KMS-11 (cell line): ENCODE measurements around the gene STX16.

Source experiments
- H2AFZ ChIP-seq: fragments of 200-600 bp; sonication (generic); 2 replicates; pipeline ENCODE4 v1.6.1; 2016; ENCODE audit warnings: antibody characterized with exemption, mixed run types, low read depth
- H3K27ac ChIP-seq: fragments of 200-600 bp; sonication (generic); 2 replicates; pipeline ENCODE4 v1.6.1; 2016; ENCODE audit warnings: mild to moderate bottlenecking, mixed run types
- H3K27me3 ChIP-seq: fragments of 200-600 bp; sonication (generic); 2 replicates; pipeline ENCODE4 v1.6.1; 2017; ENCODE audit warnings: mild to moderate bottlenecking, low read depth, mixed run types, moderate library complexity; ENCODE audit not compliant: insufficient read depth
- H3K36me3 ChIP-seq: fragments of 200-600 bp; sonication (generic); 2 replicates; pipeline ENCODE4 v1.6.1; 2017; ENCODE audit warnings: mild to moderate bottlenecking, mixed run types; ENCODE audit not compliant: insufficient read depth
- H3K4me1 ChIP-seq: fragments of 200-600 bp; sonication (generic); 2 replicates; pipeline ENCODE4 v1.6.1; 2016; ENCODE audit warnings: mild to moderate bottlenecking, low read depth, mixed run types; ENCODE audit not compliant: poor library complexity, severe bottlenecking
- H3K4me2 ChIP-seq: fragments of 200-600 bp; sonication (generic); 2 replicates; pipeline ENCODE4 v1.7.0; 2016; ENCODE audit warnings: mild to moderate bottlenecking, mixed run types
- H3K4me3 ChIP-seq: fragments of 200-600 bp; sonication (generic); IDR thresholded peaks from 2 replicates; pipeline ENCODE4 v1.6.1; 2017; ENCODE audit warnings: low read depth, low read length, mixed read lengths; ENCODE audit not compliant: insufficient read depth
- H3K79me2 ChIP-seq: fragments of 200-600 bp; sonication (generic); 2 replicates; pipeline ENCODE4 v1.6.1; 2016; ENCODE audit warnings: low read depth, mixed run types; ENCODE audit not compliant: insufficient read depth
- H3K9ac ChIP-seq: fragments of 200-600 bp; sonication (generic); 2 replicates; pipeline ENCODE4 v1.6.1; 2016; ENCODE audit warnings: mild to moderate bottlenecking, mixed run types
- H4K20me1 ChIP-seq: fragments of 200-600 bp; sonication (generic); 2 replicates; pipeline ENCODE4 v1.6.1; 2016; ENCODE audit warnings: mild to moderate bottlenecking, mixed run types; ENCODE audit not compliant: insufficient read depth
- TF ChIP-seq, protein P1 (sequence below): fragments of 200-600 bp; sonication (generic); conservative IDR thresholded peaks from 2 replicates; pipeline ENCODE4 v1.6.1; 2017; ENCODE audit warnings: low read depth, mild to moderate bottlenecking, antibody characterized with exemption, low read length, moderate library complexity, mixed read lengths

STX16 gene

DNA sequence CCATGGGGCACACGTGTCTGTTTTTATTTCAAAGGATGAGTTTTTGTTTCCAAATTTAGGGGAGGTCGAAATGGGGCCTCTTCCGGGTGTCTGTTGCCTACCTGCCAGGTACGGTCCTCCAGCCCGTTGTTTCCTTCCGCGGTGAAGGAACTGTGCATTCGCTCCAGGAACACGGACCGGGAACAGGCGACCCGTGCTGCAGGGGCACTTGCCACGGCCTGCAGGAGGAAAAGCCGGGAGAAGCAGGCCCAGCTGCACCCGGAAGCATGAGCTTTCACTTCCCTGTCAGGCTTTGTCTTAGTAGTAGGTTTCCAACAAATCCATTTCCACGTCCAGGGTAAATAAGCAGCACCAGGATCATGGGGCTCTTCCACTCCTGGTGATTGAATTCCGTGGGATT is 24.6 kb downstream of the STX16 start:
- Histone ChIP-seq H3K27me3 (no peaks in the 10 kb centered on the region), H3K36me3 (no peaks in the 10 kb centered on the region; the same call in 1 of the 2 replicates), H3K79me2 (no peaks in the 10 kb centered on the region; the same call in 1 of the 2 replicates), H2AFZ (no peak overlapping the region), H3K4me3 (no peak overlapping the region), H3K27ac (no peak overlapping the region), H4K20me1 (no peaks in the 10 kb centered on the region), H3K4me1 (peaks cover 2% of the 10 kb centered on the region), H3K4me2 (no peak overlapping the region), H3K9ac (no peak overlapping the region)
- TF ChIP-seq, protein P1, sequence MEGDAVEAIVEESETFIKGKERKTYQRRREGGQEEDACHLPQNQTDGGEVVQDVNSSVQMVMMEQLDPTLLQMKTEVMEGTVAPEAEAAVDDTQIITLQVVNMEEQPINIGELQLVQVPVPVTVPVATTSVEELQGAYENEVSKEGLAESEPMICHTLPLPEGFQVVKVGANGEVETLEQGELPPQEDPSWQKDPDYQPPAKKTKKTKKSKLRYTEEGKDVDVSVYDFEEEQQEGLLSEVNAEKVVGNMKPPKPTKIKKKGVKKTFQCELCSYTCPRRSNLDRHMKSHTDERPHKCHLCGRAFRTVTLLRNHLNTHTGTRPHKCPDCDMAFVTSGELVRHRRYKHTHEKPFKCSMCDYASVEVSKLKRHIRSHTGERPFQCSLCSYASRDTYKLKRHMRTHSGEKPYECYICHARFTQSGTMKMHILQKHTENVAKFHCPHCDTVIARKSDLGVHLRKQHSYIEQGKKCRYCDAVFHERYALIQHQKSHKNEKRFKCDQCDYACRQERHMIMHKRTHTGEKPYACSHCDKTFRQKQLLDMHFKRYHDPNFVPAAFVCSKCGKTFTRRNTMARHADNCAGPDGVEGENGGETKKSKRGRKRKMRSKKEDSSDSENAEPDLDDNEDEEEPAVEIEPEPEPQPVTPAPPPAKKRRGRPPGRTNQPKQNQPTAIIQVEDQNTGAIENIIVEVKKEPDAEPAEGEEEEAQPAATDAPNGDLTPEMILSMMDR: no peak

DNA sequence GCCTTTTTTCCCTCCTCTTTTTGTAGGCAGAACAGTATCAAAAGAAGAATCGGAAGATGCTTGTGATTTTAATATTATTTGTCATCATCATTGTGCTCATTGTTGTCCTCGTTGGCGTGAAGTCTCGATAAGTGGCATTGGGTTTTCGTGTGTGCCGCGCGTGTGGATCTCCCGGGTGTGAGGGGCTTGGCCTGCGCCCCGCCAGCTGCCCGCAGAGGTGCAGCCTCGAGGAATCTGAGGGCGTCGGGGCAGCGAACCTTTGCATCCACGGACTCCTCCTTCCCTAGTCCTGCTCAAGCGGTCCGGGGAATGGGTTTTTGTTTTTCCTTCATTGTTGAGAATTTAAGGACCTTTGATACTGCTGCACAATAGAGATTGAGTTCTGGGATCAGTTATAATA is 25.1 kb downstream of the STX16 start:
- H3K4me1 ChIP-seq: no peaks in the 10 kb centered on the region
- no peaks in the 10 kb centered on the region for H3K79me2 ChIP-seq
- no peak overlapping the region for H2AFZ ChIP-seq
- no peaks in the 10 kb centered on the region; the same call in 1 of the 2 replicates for H3K36me3 ChIP-seq
- H3K27ac ChIP-seq: no peak overlapping the region
- no peaks in the 10 kb centered on the region for H4K20me1 ChIP-seq
- H3K4me3 ChIP-seq: no peak overlapping the region
- TF ChIP-seq, protein P1: no peak
- H3K9ac ChIP-seq: no peak overlapping the region
- H3K27me3 ChIP-seq: no peaks in the 10 kb centered on the region
- no peak overlapping the region for H3K4me2 ChIP-seq

DNA sequence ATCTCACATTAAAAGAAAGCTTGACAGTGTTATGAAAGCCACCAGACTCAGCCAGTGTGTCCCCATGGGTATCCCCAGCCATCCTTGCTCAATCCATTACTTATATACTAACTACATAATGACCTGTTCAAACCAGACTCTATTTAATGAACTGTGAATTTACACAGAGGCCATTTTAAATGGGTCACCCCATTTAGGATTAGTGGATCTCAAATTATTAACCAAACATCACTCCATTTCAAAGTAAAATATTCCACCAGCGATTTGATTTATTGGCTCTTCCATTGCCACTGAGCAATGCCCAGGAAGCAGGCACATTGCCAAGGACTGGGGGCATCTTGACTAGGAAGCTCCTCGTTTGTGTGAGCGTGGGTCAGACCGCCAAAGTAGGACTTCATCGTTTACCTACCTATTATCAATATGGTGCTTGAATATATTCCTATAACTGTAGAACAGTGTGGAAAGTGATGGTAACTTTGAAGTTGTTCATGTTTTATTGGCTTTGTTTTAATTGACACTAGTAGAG is 26.1 kb downstream of the STX16 start:
- TF ChIP-seq, protein P1: no peak
- Histone ChIP-seq H3K9ac (no peak overlapping the region), H3K4me3 (no peak overlapping the region), H3K79me2 (no peaks in the 10 kb centered on the region), H3K4me2 (no peak overlapping the region), H2AFZ (no peak overlapping the region), H3K27ac (no peak overlapping the region), H3K4me1 (no peaks in the 10 kb centered on the region), H4K20me1 (no peaks in the 10 kb centered on the region), H3K36me3 (no peaks in the 10 kb centered on the region; the same call in 1 of the 2 replicates), H3K27me3 (no peaks in the 10 kb centered on the region)

DNA sequence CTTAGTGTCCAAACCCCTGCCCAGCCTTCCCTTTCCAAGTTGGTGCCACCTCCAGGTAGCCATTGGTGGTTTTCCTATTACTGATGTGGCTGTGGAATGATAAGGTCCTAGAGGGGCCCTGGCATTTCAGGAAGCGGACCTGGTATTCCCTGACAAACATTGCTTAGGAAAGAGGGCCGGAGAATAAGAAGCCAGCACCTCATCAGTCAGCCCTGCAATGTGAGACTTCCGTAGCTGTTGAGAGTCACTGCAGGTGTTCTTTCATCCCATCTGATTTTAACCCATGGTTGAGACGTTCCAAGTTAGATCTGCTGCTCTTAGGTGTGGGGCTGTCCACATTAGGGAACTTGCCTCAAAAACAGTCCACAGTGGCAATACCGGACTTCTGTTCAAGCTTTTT is 26.7 kb downstream of the STX16 start:
- TF ChIP-seq, protein P1: no peak
- Histone ChIP-seq H3K36me3 (no peaks in the 10 kb centered on the region; the same call in 1 of the 2 replicates), H2AFZ (no peak overlapping the region), H3K27ac (no peak overlapping the region), H3K79me2 (no peaks in the 10 kb centered on the region), H3K4me3 (no peak overlapping the region), H3K27me3 (no peaks in the 10 kb centered on the region), H3K4me1 (no peaks in the 10 kb centered on the region), H3K4me2 (no peak overlapping the region), H4K20me1 (no peaks in the 10 kb centered on the region), H3K9ac (no peak overlapping the region)
